Thyroid gland (tissue), 4 donors: ENCODE measurements around the gene MID1. TPM values are rescaled to one million over a fixed set of nuclear protein-coding genes. Genes with fewer than 3 reads are reported as not detected.

Experiments
- DNase-seq, 2 donors: peaks; one replicate each; pipeline ENCODE4 v3.0.0-alpha.2; 2019
- H3K27ac ChIP-seq, 3 donors: fragments of 200-600 bp; sonication (generic); 1 replicate in 2 of 3; 2 replicates in 1 of 3; pipeline ENCODE4 v1.5.1; 2016 to 2019; ENCODE audit warnings: mild to moderate bottlenecking in 1 of 3, moderate library complexity in 1 of 3
- H3K27me3 ChIP-seq: fragments of 200-600 bp; sonication (generic); one replicate; pipeline ENCODE4 v1.5.1; 2019
- H3K36me3 ChIP-seq, 2 donors: fragments of 200-600 bp; sonication (generic); one replicate each; pipeline ENCODE4 v1.5.1; 2016 to 2019
- H3K4me1 ChIP-seq, 2 donors: fragments of 200-600 bp; sonication (generic); one replicate each; pipeline ENCODE4 v1.5.1; 2017 to 2019
- H3K4me3 ChIP-seq, 3 donors: fragments of 200-600 bp; sonication (generic); replicated peaks in 1 of 3; 1 replicate in 2 of 3; 2 replicates in 1 of 3; pipeline ENCODE4 v1.5.1; 2016; ENCODE audit warnings: mild to moderate bottlenecking in 1 of 3
- H3K9me3 ChIP-seq: fragments of 200-600 bp; sonication (generic); one replicate; pipeline ENCODE4 v1.5.1; 2017
- POLR2A ChIP-seq, 2 donors: fragments of 450-650 bp; IDR thresholded peaks; one replicate each; pipeline ENCODE4 v1.6.1; 2017; ENCODE audit warnings: antibody characterized with exemption in 2 of 2, mild to moderate bottlenecking in 2 of 2, moderate library complexity in 1 of 2
- WGBS, 2 donors: methylation state at CpG; one replicate each; pipeline ENCODE4 v1.1.5; 2017; 5-methylcytosine and 5-hydroxymethylcytosine counted together
- intact Hi-C: fragments of 100-400 bp; cut with DNase I; formaldehyde crosslinking; loops from one replicate; pipeline ENCODE4 v1.15.1; 2023
- total RNA-seq, 4 donors: library from RNA; depleted of rRNA; stranded (reverse); fragments of >200 nt; gene quantifications; one replicate each; pipeline ENCODE4 v1.2.3, GENCODE V29; 2016
- TF ChIP-seq, protein P1 (sequence below), 6 experiments: fragments of 200-600 bp in 3 of 6; fragments of 450-650 bp in 3 of 6; sonication (generic) in 3 of 6; IDR thresholded peaks; one replicate each; pipeline ENCODE4 v1.5.1; 2016 to 2019; ENCODE audit warnings: antibody characterized with exemption in 6 of 6, mild to moderate bottlenecking in 2 of 6, inconsistent platforms in 1 of 6, moderate library complexity in 1 of 6

The MID1 gene
- total RNA-seq, 4 donors from 2014 or later: 9.5 to 19.5 (median 12.7) TPM

DNA sequence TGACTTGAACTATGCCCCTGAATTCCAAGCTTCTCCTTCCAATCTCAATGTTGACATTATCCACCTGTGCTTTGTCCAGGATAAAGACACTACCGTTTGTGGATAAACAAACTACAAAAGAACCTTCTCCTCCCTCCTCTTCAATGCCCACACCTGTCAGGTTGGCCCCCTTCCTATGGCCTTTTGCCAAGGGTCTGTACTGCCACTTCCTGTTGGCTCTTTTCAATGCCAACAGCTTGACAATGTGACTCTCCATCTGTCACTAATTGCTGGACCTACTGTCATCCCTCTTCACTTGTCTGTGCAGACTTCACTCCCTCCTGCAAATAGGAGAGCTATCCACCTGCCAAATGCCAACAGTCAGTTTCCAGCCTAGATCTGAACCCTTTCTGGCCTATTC is 35.8 kb upstream of the MID1 start:
- no peak overlapping the region for H3K27ac ChIP-seq
- 10 to 33% methylated on average over 1 of the region's 1 CpG for WGBS, 2 donors
- TF ChIP-seq, protein P1, sequence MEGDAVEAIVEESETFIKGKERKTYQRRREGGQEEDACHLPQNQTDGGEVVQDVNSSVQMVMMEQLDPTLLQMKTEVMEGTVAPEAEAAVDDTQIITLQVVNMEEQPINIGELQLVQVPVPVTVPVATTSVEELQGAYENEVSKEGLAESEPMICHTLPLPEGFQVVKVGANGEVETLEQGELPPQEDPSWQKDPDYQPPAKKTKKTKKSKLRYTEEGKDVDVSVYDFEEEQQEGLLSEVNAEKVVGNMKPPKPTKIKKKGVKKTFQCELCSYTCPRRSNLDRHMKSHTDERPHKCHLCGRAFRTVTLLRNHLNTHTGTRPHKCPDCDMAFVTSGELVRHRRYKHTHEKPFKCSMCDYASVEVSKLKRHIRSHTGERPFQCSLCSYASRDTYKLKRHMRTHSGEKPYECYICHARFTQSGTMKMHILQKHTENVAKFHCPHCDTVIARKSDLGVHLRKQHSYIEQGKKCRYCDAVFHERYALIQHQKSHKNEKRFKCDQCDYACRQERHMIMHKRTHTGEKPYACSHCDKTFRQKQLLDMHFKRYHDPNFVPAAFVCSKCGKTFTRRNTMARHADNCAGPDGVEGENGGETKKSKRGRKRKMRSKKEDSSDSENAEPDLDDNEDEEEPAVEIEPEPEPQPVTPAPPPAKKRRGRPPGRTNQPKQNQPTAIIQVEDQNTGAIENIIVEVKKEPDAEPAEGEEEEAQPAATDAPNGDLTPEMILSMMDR (IDR thresholded peaks at IDR 0.05): no peak
- TF ChIP-seq POLR2A (IDR thresholded peaks at IDR 0.05): no peak
- no peaks in the 10 kb centered on the region for H3K9me3 ChIP-seq
- no peak overlapping the region for H3K4me3 ChIP-seq
- H3K4me1 ChIP-seq: peaks cover 0 to 3% of the 10 kb centered on the region in 2 donors
- DNase-seq: peak in 1 of 2 donors; percentile 3
- H3K36me3 ChIP-seq: no peaks in the 10 kb centered on the region
- intact Hi-C loops: no loop called here
- no peaks in the 10 kb centered on the region for H3K27me3 ChIP-seq

DNA sequence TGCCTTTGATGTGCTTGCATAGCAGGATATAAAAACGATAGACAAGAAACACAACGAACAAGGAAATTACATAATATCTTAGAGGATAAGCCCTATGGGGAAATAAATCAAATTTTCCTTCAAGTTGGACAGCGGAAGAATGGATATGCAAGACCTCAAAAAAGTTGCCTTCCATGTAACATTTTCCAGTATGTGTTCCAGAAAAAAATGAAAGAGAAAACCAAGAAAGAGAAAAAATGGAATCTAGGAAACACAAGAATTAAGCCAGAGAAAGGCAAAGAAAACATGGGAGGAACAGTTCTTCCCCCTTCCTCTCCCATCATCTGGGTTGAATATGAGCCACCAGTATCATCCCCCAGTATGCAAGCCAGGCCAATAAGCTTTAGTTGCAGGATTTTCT is 34.6 kb upstream of the MID1 start:
- Histone ChIP-seq H3K4me1 (peaks cover 0 to 3% of the 10 kb centered on the region in 2 donors), H3K4me3 (no peak overlapping the region), H3K36me3 (no peaks in the 10 kb centered on the region), H3K27me3 (no peaks in the 10 kb centered on the region), H3K27ac (no peak overlapping the region), H3K9me3 (no peaks in the 10 kb centered on the region)
- intact Hi-C loops: no loop called here
- DNase-seq: no peak
- TF ChIP-seq POLR2A (IDR thresholded peaks at IDR 0.05): no peak
- TF ChIP-seq, protein P1 (IDR thresholded peaks at IDR 0.05): no peak
- WGBS, 2 donors: 67 to 81% methylated on average over 3 of the region's 3 CpGs

DNA sequence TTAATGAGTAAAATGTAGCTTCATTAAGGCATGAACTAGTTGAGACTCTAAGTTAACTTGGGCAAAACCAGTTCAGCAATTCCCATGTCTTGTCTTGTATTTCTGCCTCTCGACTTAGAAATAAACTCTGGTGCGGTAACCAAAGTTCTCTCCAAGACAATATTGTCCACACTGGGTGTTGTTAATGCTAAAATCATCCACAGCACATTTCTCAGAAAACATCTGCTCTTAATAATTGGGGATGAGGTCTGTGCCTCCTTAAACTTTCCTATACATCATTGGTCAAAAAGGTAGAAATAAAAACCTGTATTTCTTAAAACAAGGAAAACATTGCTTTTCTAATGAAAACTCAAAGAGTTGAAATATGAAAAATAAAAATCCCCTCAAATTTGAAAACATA is 32.9 kb upstream of the MID1 start:
- no peaks in the 10 kb centered on the region for H3K36me3 ChIP-seq
- H3K9me3 ChIP-seq: no peaks in the 10 kb centered on the region
- no peaks in the 10 kb centered on the region for H3K4me1 ChIP-seq
- H3K27me3 ChIP-seq: no peaks in the 10 kb centered on the region
- no peak for TF ChIP-seq POLR2A (IDR thresholded peaks at IDR 0.05)
- TF ChIP-seq, protein P1 (IDR thresholded peaks at IDR 0.05): no peak
- no peak for DNase-seq
- no peak overlapping the region for H3K27ac ChIP-seq
- 91 to 96% methylated on average over 2 of the region's 2 CpGs for WGBS, 2 donors
- no peak overlapping the region for H3K4me3 ChIP-seq
- intact Hi-C loops: no loop called here

DNA sequence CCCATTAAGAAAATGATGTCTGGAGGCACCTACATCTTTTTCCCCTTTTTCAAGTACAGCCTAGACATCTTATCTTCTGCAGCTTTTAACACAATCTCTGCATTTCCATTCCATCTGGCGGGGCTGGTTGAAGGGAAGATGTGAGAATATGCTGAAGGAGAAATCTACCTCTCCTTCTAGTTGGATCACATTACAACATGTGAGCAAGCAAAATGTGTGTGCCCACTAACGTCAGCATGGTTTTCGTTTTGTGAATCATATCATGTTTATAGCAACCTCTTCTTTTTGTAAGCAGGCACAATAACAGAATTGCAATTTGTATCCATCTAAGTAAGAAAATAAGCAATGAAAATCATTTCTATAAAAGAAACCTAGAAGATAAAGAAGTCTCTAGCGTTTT is 28.9 kb upstream of the MID1 start:
- DNase-seq: no peak
- Histone ChIP-seq H3K36me3 (no peaks in the 10 kb centered on the region), H3K4me1 (no peaks in the 10 kb centered on the region), H3K27ac (no peak overlapping the region), H3K4me3 (no peak overlapping the region), H3K27me3 (no peaks in the 10 kb centered on the region), H3K9me3 (no peaks in the 10 kb centered on the region)
- 86 to 98% methylated on average over 4 of the region's 4 CpGs for WGBS, 2 donors
- TF ChIP-seq, protein P1 (IDR thresholded peaks at IDR 0.05): no peak
- TF ChIP-seq POLR2A (IDR thresholded peaks at IDR 0.05): no peak
- intact Hi-C loops: no loop called here

DNA sequence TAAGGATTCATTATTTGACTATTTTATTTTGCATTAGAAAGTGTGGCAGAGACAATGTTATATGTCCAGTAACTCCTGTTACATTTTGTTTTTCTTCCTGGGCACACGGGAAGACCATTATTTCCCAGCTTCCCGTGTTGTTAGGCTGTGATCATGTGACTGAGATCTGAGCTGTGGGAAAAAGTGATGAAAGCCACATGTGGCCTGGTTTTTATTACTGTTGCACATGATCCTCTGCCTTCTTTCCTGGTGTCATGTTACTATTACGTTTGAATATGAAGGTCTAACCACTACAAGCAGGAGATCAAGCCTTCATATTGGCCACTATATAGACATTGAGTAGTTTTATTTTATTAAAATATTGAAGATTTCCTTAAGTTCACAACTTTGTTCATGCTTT is 28.2 kb upstream of the MID1 start:
- WGBS, 2 donors: 51 to 56% methylated on average over 3 of the region's 3 CpGs
- intact Hi-C loops: no loop called here

More for the DNA sequence above, 28.2 kb upstream of the MID1 start:
- Histone ChIP-seq H3K36me3 (no peaks in the 10 kb centered on the region), H3K4me3 (no peak overlapping the region), H3K27me3 (no peaks in the 10 kb centered on the region), H3K9me3 (no peaks in the 10 kb centered on the region), H3K4me1 (no peaks in the 10 kb centered on the region), H3K27ac (no peak overlapping the region)
- TF ChIP-seq, protein P1 (IDR thresholded peaks at IDR 0.05): no peak
- no peak for TF ChIP-seq POLR2A (IDR thresholded peaks at IDR 0.05)
- no peak for DNase-seq
